A172 (cell line): Measurements from ENCODE around the gene MRPL48. TPM values are rescaled to one million over a fixed set of nuclear protein-coding genes. Genes with fewer than 3 reads are reported as not detected.
"Not testable (repeated sequence)": the region's sequence is repeated elsewhere in the genome, so short reads cannot be mapped to it uniquely, and the experiment has no call there.

ENCODE experiments used
- DNase-seq: peaks from one replicate; pipeline ENCODE4 v3.0.0-alpha.2; 2015; ENCODE audit warnings: low spot score
- total RNA-seq: library from RNA; depleted of rRNA; stranded (reverse); fragments of >200 nt; shearing (Covaris generic); gene quantifications from 2 replicates; pipeline ENCODE4 v1.2.3, GENCODE V29; 2014

MRPL48 gene
- total RNA-seq, 1 experiment from 2014 or later, result 68.2 TPM

DNA sequence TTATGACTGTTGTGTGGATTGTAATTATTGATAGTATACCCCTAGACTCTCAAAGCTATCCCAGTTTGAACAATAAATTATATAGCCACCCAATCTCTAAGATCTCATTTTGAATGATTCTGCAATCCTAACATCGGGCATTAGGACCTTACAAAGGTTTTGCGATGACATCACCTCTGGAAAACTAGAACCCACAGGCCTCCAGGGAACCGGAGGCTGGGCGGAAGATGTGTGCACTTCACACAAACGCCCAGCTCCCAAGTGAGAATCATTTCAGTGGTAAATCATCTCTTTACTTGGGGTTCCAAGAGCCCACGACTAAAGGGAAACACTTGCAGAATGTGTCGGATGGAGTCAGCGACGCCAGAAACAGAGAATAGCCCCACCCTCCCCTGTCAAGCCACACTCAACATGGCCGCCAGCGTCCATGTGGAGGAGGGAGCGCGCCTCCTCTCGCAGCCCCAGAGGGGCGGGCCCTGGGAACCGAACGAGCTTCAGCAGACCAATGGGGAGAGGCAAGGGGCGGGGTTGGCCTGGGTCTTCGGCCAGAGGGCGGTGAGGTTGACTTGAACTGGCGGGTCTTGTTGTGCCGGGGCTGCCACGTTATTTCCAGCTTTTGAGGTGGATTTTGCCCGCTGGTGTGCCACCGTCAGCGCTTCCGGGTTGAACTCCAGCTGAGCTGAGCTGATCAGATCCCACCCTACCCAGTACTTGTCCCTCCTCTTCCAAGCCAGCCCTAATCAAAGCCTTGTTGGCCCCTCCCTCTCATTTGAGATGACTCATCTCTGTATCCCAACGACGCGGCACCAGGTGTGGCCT, 8.4 kb upstream of the MRPL48 start:
- DNase-seq, result peak; percentile 98

DNA sequence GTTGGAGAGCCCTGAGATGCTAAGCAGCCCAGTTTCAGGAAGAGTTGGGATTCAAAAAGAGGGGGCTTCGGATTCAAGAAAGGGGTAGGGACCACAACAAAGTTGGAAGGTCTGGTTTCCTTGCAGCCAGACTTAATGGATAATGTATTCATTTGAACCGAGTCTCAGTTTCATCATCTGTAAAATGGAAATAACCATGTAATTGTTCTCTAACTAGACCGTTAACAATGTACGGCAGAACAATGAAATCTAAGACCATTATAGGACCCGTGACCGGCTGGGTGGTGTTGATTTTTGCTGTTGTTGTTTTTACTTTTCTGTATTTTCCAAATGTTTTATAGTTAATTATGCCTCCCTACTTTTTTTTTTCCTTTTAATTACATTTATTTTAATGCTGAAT, 6.4 kb upstream of the MRPL48 start:
- no peak for DNase-seq

DNA sequence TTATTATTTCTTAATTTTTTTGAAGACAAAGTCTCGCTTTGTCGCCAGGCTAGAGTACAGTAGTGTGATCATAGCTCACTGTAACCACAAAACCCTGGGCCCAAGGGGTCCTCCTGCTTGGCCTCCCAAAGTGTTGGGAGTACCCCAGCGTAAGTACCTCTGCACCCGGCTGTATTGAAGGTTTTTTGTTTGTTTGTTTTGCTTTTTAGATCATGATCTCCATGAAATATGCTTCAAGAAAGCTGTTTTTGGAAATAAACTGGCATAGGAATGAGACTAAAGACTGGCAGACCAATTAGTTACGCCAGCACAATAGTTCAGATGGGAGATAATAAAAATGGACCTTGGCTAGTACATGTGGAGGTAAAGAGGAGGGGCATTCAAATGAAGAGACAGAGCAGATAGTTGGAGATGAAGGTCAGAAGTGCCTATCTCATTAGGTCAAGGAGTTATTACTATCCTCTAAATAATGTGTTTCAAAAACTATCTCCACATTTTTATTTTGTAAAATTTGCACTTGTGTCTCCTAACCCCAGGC, 4.1 kb upstream of the MRPL48 start:
- no peak for DNase-seq

DNA sequence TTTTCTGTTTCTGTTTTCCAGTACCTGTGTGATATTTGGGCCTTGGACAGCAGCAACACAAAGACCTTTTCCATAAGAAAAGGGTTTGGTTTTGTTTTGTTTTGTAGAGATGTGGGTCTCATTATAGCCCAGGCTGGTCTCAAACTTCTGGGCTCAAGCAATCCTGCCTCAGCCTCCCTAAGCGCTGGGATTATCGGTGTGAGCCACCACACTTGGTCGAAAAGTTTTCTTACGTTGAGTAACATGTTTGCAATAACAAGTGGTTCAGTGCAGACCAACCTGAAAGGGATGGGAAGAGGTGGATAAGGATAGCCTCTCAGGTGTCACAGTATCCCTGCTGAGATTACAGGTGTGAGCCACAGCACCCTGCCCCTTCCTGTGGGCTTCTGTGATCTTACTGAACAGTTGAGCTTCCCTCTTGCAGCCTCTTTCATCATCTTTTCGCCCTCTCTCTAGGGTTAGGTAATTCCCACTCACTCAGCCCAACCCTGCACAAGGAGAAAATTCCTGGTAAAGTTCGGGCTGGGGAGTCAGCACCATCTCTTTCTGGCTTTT, 3.5 kb upstream of the MRPL48 start:
- no peak for DNase-seq

DNA sequence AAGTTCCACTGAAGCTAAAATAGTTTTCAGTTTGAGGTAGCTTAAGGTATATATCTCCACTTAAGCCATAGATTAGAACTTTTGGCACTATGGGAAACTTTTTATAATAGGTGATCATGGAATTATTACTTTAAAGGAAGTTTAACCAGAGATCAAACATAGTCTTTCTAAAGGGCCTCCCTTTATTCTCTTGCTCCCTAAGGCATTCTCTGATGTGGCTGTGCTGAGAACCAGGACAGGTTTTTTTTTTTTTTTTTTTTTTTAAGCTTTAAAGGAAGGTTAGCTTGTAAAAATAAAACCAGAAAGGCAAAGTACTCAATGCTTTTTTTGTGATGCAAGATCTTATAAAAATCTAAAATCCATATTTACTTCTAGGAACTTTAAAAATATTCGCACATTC, 2.9 kb upstream of the MRPL48 start:
- DNase-seq, result no peak

DNA sequence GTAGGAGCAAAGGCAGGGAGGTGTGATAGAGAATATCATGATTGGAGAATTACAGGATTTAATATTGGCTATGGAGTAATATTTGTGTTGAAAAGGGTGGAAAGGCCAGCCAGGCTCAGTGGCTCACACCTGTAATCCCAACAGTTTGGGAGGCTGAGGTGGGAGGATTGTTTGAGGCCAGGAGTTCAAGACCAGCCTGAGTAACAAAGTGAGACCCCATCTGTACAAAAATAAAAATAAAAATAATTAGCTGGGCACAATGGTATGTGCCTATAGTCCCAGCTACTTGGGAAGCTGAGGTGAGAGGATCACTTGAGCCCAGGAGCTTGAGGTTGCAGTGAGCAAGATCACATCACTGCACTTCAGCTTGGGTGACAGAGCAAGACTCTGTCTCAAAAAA, 2.2 kb upstream of the MRPL48 start:
- not testable (repeated sequence) for DNase-seq

DNA sequence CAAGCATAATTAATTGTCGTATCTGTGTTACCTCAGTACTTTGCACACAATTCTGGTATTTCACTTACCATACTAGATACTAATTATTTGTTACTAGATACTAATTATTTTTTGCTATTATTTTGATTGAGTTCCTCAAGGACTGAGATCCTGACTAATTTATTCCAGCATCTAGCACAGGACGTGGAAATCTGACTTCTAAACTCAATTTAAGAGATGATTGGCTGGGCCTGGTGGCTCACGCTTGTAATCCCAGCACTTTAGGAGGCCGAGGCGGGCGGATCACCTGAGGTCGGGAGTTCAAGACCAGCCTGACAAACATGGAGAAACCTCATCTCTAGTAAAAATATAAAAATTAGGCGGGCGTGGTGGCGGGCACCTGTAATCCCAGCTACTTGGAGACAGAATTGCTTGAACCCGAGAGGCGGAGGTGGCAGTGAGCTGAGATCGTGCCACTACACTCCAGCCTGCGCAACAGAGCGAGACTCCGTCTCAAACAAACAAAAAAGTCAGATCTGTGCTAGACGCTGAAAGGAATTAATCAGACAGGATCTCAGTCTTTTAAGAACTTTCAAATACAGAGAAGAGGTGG, 527 bp upstream of the MRPL48 start:
- DNase-seq, result no peak

DNA sequence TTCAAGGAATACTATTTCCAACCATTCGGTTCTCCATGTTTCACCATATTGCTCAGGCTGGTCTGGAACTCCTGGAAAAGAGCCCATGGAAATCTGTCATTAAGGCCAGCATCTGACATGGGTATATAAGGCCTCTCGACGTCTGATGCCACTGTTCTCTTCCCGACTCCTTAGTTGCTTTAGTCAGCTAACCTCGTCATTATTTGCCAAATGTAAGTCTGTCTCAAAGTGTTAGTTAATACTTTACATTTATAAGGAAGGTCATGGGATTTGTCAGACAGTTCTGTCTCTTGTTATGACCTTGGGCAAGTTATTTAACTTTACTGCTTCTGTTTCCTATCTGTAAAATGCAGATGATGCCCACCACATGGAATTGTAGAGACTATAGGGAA, 1.6 kb downstream of the MRPL48 start:
- no peak for DNase-seq

DNA sequence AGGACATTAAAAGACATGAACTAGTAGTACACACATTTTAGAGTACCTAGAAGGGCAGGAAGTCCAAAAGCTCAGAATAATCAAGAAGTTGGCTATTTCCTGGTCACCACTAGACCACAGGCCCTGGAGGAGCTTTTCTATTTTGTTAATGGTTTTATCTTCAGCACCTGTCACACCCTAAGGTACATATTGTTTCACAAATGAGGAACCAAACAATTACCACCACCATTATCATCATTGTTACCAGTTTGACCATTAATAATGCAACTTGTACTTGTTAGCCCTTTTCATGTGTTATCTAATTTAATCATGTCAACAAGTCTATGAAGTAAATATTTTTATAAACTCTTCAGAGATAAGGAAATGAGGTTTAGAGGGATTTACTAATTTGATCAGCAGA, 4.9 kb downstream of the MRPL48 start:
- no peak for DNase-seq

DNA sequence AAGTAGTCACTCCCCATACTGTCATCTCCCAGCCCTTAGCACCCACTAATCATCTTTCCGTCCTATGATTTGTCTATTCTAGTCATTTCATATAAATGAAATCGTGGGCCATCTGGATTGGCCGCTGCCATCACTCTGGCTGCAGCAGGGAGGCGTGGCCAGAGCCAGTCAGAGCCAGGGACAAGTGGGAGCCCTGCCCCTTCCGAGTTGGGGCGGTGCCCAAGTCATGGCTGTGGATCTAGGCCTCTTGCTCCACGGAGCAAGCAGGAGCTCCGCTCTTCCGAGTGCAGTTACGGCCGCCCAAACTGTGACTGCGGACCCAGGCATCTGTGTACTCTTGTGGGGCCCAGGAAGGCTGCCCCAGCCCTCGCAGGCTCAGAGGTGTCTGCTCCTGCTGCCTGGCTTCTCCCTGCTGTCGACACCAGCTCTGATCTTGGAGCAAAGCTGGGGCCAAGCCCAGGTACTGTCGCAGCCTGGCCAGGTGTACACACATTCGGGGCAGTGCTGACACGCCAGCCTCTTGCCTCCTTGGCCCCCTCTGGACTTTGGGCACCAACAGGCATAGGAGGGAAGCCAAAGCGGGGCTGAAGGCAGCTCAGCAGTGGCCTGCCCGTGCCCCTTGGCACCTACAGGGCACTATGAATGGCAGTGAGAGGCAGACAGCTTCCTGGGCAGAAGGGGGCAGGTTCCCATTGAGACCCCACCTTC, 8.4 kb downstream of the MRPL48 start:
- DNase-seq, result no peak

DNA sequence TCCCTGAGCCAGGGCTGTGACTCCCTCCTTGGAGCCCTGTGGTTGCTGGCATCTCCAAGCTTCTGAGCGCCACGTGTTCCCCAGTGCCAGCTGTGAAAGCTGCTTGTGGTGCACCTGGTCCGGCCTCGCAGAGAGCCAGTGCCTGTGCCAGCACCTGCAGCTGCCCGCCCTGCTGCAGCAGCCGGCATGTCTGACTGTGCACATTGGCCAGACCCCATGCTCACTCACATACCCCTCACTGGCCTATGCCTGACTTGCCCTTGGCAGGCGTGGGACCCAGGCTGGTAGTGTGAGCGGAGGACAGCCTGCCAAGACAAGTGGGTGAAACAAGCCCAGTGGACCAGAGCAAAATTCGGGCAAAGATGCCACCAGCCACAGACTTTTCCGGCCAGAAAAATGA, 9.8 kb downstream of the MRPL48 start:
- no peak for DNase-seq

DNA sequence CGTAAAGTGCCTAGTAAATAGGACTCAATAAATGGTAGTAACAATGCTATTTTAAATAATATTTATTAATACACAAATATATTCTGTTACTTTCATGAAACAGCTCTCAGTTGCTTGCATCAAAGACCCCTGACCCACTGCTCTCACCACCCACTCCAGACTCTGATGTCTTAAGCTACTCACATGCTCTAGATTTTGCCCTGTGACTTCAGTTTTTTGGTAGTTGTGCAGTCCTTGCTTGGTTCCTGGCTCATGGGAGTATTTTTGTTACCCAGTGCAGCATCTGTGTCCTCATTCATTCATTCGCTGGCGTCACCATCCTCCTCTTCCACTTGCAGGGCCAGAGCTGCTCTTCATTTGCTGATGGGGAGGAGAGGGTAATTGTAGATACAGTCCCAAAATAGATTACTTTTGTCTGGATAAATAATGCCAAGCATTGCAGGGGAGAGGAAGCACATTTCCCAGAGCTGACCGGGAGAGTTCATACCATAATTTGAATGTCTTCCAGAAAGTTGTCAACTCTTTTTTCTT, 12.7 kb downstream of the MRPL48 start:
- no peak for DNase-seq

DNA sequence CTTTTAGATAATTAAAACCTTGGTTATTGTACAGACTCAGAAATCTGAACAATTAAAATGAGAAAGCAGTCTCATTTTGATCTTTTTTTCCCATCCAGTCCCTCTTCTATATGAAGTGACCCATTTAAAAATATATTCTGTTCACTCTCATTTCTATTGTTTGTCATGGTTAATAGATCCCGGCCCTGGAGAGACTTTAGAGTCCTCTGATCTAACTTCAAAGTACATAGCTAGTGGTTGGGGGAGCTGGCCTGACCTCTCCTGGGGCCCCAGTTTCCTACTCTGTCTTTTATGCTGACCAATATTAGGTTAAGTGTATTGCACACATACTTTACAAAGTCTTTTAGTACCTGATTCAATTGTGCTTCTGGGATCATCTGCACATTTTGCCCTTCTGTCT, 13.5 kb downstream of the MRPL48 start:
- no peak for DNase-seq

DNA sequence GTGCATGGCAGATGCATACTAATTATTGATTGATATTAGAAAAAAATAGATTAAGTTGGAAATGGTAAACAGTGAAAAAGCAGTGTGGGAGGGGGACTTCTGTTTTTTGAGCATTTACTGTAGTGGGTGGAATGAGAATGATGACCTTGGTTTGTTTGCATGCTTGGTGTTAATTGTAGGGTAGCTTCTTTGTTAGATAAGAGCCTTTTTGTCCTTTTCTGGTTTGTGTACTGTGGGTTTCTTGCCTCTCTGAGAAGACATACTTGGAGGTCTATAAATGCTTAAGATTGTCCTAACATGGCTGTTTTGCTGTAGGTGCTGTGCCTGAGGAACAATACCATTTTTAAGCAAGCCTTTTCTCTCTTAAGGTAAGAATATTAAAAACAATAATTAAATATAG, 17.0 kb downstream of the MRPL48 start:
- DNase-seq, result no peak

DNA sequence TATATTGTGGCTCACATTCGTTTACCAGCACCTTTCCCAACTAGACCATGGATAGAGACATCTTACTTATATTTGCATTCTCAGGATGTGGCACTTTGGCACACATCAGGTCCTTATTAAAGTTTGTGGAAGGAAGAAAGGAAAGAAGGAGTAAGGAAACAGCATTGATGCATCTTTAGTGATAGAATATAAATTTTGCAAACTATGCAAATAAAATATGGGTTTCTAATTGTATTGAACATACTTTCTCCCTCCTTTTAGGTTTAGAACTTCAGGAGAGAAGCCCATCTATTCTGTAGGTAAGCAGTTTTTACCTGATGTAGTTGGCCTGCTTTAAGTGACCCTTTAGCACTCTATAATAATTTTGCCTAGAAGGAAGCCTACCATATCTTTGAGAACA, 20.4 kb downstream of the MRPL48 start:
- DNase-seq, result no peak

DNA sequence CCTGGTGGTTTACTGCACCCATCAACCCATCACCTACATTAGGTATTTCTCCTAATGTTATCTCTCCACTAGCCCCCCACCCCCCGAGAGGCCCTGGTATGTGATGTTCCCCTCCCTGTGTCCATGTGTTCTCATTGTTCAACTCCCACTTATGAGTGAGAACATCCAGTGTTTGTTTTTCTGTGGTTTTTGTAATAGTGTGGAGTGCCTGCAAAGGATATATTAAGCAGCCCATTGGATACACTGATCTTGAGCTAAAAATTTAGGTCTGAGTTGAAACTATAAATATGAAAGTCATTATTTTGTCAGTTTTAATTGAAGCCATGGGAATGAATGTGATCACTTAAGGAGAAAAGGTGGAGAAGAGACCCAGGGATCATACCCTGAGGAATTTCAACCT, 23.0 kb downstream of the MRPL48 start:
- DNase-seq, result no peak

DNA sequence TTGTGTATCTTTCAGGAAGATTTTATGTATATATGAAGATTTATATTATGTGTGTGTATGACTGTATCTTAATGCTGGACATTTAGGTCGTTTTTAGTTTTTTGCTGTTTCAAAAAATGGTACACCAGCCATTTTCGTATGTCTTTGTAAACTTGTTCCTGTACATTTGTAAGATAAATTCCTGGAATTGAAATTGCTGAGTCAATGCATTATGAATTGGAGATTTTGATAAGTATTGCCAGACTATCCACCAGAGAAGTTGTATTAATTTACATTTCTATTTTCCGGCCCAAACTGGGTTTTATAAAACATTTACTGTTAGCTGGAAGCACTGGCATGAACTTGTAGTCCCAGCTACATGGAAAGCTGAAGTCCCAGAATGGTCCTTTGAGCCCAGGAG, 24.6 kb downstream of the MRPL48 start:
- DNase-seq, result no peak

DNA sequence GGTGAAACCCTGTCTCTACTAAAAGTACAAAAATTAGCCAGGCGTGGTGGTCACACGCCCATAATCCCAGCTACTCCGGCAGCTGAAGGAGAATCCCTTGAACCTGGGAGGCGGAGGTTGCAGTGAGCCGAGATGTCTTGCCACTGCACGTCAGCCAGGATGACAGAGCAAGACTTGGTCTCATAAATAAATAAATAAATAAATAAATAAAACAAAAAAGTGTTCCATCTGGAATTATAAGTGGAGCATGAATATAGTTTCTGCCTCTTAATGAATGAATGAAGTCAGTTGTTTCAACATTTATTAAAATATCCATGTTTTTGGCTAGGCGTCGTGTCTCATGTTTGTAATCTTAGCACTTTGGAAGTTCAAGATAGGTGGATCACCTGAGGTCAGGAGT, 27.1 kb downstream of the MRPL48 start:
- DNase-seq, result no peak

DNA sequence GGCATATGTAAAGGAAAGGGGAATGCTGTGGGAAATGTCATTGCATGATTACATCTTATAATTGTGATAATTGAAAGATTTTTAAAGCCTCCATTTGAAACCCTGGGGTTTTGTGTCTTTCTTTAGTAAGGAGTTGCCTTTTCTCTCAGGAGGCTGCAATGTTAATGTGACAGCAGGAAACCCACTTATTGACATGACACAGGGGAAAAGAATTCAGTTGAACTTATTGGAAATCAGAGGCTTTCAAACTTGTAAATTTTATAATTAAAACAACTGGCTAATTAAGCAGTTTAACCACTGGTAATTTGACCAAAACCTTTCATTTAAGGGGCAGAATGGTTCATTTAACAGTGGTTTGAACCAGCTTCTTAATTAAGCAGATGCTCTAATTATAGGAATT, 31.2 kb downstream of the MRPL48 start:
- DNase-seq, result peak; percentile 49

DNA sequence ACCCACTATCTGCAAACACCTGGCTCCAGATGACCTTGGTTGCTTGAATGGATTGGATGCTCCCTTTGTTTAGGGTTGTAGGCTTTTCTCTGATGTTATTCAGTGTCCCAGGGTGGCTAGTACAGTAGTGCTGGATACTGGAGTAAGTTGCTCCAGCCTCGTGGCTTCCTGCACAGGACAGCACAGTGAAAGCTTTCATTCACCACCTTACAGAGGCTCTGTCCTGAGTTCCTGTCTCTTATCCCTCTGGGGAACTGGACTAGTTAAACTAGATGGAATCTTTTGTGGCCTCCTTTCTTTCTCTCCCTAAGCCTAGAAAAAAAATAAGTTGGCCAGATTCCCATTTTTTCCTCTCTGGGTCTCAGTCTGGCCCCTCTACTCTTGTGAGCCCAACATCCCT, 42.6 kb downstream of the MRPL48 start:
- DNase-seq, result no peak

DNA sequence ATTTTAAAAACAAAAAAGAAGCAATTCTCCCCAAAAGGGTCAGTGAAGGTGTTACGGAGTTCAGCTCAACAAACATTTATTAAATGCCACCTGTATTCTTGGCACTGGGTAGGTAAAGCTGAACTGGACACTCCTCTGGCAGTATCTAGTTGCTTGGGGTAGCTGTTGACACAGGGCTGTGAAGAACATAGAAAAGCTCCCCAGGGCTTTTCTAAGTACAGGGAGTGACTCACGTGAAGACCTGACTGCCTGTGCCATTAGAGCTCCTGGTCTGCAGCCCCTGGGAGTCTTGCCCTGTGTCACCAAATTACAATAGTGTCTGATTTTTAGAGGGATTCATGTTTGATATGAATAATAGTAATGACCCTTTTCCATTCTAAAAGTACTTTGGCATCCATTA, 45.4 kb downstream of the MRPL48 start:
- no peak for DNase-seq

DNA sequence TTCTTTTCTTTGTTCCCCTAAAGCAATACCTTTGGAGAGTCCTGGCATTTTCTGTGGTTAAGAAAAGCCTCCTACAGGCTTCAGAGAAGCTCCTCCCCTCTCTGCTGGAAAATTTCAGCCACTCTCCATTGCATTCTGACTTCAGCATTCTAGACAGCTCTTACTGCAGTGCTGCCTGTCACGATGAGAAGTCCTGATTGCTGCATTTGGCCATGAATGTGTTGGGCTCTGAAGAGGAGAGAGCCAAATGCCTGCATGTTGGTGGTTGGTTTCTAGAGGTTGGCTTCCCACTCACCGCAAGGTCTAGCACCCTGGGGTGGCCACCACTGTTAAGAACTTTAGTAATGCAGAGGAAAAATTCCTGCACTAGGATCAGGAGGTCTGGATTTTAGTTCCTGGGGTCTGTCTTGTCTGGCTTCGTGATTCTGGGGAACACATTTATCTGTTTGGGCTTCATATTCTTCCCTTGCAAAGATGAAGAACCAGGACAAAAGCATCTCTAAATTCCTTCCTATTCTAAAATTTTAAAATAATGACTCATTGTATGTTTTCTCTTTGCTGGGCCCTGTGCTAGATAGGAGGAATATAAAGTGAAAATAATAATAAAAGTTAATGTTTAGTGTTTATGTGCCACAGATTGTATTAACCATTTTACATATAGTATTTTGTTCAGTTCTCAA, 50.9 kb downstream of the MRPL48 start:
- DNase-seq, result peak; percentile 53
